Stimulated activated naive CD8-positive, alpha-beta T cell treated with anti-CD3 and anti-CD28 coated beads, Interleukin-15, amount 100 ng/mL, for 72 hours (primary cell): Measurements from ENCODE around the gene TCF25.

Experiments used
- ATAC-seq: fragments of 150-1000 bp; cut with Tn5 transposase; 2 replicates; pipeline ENCODE4 v1.10.0; 2021; ENCODE audit warnings: mild to moderate bottlenecking, moderate library complexity
- DNase-seq, 2 donors: peaks; one replicate each; pipeline ENCODE4 v3.0.0; 2021 to 2022
- H3K27ac Mint-ChIP-seq, 2 donors: one replicate each; pipeline ENCODE4 v1.8.0; 2022; ENCODE audit warnings: mild to moderate bottlenecking in 2 of 2, mixed read lengths in 2 of 2, moderate library complexity in 2 of 2
- H3K27me3 Mint-ChIP-seq: one replicate; pipeline ENCODE4 v1.8.0; 2022; ENCODE audit warnings: mixed read lengths
- H3K4me1 Mint-ChIP-seq: one replicate; pipeline ENCODE4 v1.8.0; 2022; ENCODE audit warnings: mild to moderate bottlenecking, mixed read lengths
- H3K4me3 Mint-ChIP-seq, 2 donors: one replicate each; pipeline ENCODE4 v1.8.0; 2022; ENCODE audit warnings: mild to moderate bottlenecking in 2 of 2, mixed read lengths in 2 of 2, moderate library complexity in 1 of 2
- H3K9me3 Mint-ChIP-seq, 2 donors: one replicate each; pipeline ENCODE4 v1.8.0; 2022; ENCODE audit warnings: mixed read lengths in 2 of 2

TCF25 gene

DNA sequence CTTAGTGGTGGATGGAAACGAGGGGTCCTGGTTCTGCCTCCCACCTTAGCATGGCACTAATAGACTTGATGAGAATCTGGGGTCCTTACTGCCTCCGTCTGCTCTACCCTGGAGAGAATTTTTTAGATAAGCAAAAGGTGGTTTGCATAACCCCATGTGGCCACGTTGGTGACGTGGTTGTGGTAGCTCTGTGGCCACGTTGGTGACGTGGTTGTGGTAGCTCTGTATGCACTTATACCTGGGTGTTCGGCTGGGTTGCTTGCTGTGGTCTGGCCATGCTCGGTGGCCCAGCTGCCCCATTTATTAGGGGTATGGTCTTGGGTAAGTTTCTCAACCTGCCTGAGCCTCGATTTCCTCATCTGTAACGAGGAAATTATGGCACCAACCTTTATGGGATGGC lies 32.1 kb upstream of the TCF25 start:
- H3K4me3 Mint-ChIP-seq: peak overlapping the region in 1 of 2 donors; percentile 18
- peak; percentile 91 for ATAC-seq

DNA sequence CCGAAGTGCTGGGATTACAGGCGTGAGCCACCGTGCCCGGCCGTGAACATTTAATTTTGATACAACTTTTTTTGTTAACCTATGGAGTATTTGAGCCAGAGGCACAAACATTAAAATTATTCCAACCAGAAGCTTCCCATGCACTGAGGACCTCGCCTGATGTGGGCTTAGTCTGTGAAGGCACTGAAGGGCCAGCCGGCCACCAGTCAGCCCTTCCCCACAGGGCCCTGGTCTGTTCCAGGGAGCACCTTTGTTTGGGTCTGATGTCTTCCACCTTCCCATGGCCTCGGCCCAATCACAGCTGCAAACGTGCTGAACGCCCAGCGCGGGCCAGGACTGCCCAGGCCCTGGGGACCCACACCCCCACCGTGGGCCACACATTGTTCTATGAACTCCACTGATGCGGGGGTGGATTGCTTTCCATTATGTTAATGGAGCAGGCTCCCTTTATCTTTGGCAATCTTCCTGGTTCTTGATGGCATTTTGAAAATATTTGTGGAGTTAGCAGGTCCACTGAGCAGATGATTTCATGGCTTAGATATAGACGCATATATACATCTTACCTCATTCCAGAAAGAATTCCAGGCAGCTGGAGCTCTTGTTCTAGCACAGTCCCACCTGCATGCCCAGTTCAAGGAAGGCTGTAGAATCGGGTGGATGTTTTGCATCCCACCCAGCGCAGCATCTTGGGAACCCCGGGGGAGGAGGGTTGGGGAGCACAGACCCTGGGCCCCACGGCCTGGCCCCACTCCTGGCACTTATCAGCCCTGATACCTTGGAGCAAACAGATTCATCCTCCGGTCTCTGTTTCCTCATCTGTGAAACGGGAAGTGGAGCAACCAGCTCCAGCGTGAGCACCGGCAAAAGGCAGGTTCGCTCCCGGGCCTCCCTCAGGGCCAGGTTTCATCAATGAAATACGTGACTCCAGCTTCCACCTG lies 30.7 kb upstream of the TCF25 start:
- Mint-ChIP-seq H3K27ac (no peak overlapping the region), H3K9me3 (no peaks in the 10 kb centered on the region), H3K4me1 (peaks cover 53% of the 10 kb centered on the region), H3K27me3 (no peaks in the 10 kb centered on the region), H3K4me3 (no peak overlapping the region)
- ATAC-seq (no peak), DNase-seq (no peak)

More for the DNA sequence above, 32.1 kb upstream of the TCF25 start:
- peak; percentile 78 to 79 for DNase-seq
- Mint-ChIP-seq H3K27ac (peak overlapping the region in 1 of 2 donors; percentile 59), H3K9me3 (no peaks in the 10 kb centered on the region), H3K27me3 (no peaks in the 10 kb centered on the region), H3K4me1 (peaks cover 53% of the 10 kb centered on the region)

DNA sequence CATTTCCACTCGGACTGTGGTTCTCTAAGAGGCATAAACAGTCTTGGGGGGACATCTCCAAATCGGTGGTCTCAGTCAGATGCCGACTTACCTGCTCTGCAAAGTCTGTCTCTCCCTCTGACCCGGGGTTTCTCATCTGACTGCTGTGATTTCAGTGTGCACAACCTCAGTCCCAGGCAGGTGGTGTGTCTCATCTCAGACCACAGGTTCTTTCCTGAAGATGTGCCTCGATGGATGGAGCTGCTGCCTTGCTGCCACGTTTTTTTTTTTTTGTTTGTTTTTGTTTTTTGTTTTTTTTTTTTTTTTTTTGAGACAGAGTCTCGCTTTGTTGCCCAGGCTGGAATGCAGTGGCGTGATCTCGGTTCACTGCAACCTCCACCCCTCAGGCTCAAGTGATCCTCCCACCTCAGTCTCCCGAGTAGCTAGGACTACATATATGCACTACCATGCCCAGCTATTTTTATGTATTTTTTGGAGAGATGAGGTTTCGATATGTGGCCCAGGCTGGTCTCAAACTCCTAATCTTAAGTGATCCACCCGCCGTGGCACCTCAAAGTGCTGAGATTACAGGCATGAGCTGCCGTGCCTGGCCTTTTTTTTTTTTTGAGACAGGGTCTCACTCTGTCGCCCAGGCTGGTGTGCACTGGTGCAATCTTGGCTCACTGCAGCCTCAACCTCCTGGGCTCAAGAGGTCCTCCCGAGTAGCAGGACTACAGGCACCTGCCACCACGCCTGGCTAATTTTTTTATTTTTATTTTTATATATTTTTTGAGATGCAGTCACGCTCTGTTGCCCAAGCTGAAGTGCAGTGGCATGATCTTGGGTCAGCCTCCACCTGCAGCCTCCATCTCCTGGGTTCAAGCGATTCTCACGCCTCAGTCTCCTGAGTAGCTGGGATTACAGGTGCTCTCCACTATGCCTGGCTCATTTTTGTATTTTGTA lies 29.7 kb upstream of the TCF25 start:
- Mint-ChIP-seq H3K27me3 (no peaks in the 10 kb centered on the region), H3K27ac (peak overlapping the region in 1 of 2 donors; percentile 19), H3K4me1 (peaks cover 44% of the 10 kb centered on the region), H3K4me3 (no peak overlapping the region), H3K9me3 (no peaks in the 10 kb centered on the region)
- DNase-seq: no peak
- ATAC-seq: no peak

DNA sequence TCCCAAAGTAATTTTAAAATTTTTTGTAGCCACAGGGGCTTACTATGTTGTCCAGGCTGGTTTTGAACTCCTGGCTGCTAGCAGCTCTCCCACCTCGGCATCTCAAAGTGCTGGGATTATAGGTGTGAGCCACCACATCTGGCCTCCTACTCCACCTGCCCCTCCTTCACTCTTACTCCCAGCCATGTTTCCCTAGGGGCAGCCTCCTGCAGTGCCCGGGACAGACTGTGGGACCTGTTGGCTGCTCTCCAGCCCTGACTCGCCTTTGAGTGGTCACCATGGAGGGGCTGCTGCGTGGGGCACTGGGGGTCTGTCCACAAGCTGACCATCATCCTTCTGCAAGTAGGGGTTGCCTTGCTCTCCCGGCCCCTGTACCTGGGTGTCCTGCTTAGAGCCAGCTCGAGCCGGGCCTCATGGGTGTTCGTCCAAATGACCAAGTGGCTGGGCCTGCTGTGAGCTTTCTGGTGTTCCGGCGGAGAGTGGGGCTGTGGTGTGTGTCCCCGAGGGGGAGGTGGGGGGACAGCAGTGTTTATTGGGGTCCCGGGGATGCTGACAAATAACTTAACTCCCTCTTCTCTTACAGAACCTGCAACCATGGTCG lies 28.6 kb upstream of the TCF25 start:
- no peak for DNase-seq
- Mint-ChIP-seq H3K4me1 (peaks cover 33% of the 10 kb centered on the region), H3K27ac (peak overlapping the region in 1 of 2 donors; percentile 63), H3K9me3 (no peaks in the 10 kb centered on the region), H3K27me3 (no peaks in the 10 kb centered on the region), H3K4me3 (peak overlapping the region; percentile 48 to 53)
- ATAC-seq: no peak

DNA sequence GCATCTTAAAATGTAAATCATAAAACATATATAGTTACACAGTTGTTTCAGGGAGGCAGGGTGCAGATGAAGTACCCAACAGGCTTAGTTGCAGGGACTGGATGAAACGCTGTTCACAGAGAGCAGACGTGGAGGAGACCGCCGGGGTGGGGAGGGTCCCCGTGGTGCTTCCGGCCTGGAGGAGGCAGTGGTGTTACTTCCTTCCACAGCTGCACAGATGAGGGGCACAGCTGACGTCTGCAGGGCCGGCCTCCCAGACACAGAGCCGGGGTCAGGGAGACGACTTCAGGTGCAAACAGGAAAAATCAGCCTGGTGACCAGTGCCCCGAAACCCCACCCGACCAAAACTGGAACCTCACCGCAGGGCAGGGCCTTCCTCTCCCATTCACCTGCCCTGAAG lies 28.0 kb upstream of the TCF25 start:
- DNase-seq (peak in 1 of 2 donors; percentile 42), ATAC-seq (peak; percentile 73)
- Mint-ChIP-seq H3K27ac (peak overlapping the region in 1 of 2 donors; percentile 52), H3K4me3 (peak overlapping the region; percentile 48 to 53), H3K9me3 (no peaks in the 10 kb centered on the region), H3K4me1 (peaks cover 32% of the 10 kb centered on the region), H3K27me3 (no peaks in the 10 kb centered on the region)

DNA sequence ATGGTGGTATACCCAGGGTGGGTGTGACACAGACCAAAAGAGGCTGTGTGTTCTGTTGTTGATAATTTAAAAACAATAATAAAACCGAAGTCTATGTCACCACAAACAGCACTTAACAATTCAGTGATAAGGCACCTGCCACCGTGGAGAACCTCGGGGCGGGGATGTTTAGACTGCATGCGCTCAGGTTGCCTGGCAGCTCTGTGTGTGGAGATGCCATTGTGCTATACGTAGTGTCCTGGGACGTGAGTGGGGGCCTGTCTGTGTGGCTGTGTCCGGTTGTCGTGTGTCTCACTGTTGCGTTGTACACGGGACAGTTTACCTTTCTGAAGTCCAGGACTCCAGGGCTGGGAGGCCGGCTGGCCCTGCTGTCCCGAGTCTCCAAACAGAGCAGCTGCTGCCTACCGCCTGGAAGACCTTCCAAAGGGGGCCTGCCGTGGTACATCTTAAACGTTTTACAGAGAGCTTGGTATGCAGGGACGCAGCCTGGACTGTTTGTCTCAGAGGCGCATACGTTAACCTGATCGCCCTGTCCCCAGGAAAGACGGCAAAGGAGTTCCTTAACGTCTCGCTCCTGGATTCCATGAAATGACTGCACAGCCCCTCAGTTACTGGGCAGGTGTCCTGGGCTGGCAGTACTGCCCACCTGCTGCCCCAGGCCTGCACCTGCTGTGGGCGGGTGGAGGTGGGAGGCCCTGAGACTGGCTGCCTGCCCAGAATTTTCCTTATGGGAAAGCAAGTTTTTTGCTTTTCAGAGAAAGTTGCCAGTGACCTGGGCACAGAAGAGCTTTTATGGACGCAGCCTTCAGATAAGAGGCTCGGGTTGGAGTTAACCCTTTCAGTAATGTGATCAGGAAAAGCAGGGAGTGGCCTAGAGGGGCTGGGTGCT lies 26.1 kb upstream of the TCF25 start:
- ATAC-seq (no peak), DNase-seq (no peak)
- Mint-ChIP-seq H3K4me3 (no peak overlapping the region), H3K9me3 (no peaks in the 10 kb centered on the region), H3K27ac (no peak overlapping the region), H3K4me1 (peaks cover 23% of the 10 kb centered on the region), H3K27me3 (no peaks in the 10 kb centered on the region)

DNA sequence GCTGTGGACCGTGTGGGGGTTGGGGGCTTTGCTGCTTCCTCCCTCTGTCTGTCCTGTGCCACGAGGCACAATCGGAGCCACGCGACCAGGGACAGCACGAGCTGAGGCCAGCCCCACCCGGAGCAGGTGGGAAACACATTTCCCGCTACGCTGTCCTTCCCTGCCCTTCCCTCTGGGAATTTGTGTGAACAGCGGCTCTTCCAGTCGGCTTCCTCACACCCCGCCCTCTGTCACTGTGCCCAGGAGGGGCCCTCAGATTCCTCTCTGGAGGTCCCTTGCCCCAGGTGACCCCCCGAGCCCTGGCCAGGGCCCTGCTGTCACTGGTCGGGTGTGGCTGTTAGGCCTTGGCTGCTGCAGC lies 25.5 kb upstream of the TCF25 start:
- no peaks in the 10 kb centered on the region for H3K27me3 Mint-ChIP-seq

DNA sequence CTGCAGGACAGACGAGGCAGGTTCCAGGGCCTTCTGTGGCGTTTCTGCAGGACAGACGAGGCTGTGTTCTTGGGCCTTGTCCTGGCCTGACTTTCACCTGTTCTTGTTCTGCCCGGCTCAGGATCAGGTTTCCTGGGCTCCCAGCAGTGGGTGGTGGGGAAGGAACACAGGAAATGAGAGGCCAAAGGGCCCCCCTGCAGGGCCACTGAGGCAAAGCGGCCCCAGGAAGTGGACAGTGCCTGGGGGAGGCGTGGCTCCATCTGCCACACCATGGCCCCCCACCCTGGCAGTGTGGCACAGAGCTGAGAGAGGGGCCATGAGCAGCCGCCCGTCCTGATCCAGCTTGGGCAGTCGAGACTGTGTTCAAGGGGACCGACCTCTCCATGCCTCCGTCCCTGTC lies 24.4 kb upstream of the TCF25 start:
- H3K4me3 Mint-ChIP-seq: no peak overlapping the region
- peaks cover 23% of the 10 kb centered on the region for H3K4me1 Mint-ChIP-seq
- no peak for ATAC-seq
- no peak for DNase-seq
- H3K9me3 Mint-ChIP-seq: no peaks in the 10 kb centered on the region
- H3K27me3 Mint-ChIP-seq: no peaks in the 10 kb centered on the region
- H3K27ac Mint-ChIP-seq: no peak overlapping the region

More for the DNA sequence above, 25.5 kb upstream of the TCF25 start:
- ATAC-seq (no peak), DNase-seq (no peak)
- no peak overlapping the region for H3K27ac Mint-ChIP-seq
- no peaks in the 10 kb centered on the region for H3K9me3 Mint-ChIP-seq
- peaks cover 23% of the 10 kb centered on the region for H3K4me1 Mint-ChIP-seq
- no peak overlapping the region for H3K4me3 Mint-ChIP-seq

DNA sequence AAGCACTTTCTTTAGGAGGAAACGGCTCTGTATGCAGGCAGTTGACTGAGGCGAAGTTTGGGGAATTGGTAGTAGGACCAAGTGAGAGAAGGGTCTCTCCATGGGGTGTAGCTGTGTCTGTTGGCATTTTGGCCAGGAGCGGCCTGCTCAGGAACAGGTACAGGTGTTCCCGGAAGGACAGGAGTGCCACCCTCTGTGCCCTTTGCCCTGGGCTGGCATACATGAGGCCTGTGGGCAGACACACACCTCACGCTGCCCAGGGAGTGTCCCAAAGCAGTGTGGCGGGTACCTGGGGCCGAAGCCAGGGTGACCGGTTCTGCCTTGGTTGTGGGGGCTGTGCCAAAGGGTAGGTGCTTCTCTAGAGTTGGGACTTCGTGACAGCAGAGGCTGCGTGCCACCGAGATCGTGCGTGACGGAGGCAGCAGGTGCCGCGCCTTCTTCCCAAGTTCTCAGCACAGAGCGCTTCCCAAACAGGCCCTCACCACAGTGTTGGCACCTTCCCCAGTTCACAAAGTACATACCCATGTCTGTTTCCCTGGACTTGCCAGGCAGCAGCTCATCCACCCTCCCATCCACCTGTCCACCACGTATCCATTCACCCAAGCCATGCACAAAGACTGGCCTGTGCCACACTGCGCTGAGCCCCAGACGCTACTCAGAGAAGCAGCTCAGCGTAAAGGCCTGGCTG lies 19.9 kb upstream of the TCF25 start:
- Mint-ChIP-seq H3K4me3 (no peak overlapping the region), H3K4me1 (no peaks in the 10 kb centered on the region), H3K27me3 (no peaks in the 10 kb centered on the region), H3K9me3 (no peaks in the 10 kb centered on the region), H3K27ac (no peak overlapping the region)
- DNase-seq (no peak), ATAC-seq (no peak)

DNA sequence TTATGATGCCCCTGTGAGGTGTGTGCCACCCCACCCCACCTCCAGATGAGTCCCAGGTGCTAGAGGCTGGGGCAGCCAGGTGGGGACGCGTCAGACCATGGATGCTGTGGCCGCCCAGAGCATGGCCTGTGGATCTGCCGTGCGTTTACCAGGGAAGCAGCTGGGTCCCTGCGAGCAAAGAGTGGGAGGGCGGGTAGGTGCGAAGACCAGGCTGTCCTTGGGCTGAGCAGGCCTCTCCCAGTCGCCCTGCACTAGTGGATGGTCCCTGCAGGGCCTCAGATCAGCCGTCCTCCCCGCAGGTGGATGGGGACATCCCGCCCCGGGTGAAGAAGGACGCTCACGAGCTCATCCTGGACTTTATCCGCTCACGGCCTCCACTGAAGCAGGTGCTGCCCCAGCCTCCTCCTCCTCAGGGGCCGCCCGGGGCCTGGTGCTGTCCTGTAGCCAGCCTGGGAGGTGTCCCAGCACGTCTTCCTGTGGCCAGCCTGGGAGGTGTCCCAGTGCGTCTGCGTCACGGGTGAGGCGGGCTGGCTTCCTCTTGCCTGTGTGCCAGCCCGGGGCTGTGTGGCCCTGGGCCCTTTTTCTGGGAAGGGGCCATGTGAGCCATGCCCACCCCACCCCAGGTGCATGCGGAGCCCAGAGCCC lies 18.0 kb upstream of the TCF25 start:
- H3K27me3 Mint-ChIP-seq: no peaks in the 10 kb centered on the region
- ATAC-seq (peak; percentile 35), DNase-seq (no peak)
- H3K4me3 Mint-ChIP-seq: no peak overlapping the region
- no peak overlapping the region for H3K27ac Mint-ChIP-seq
- H3K4me1 Mint-ChIP-seq: peaks cover 1% of the 10 kb centered on the region
- H3K9me3 Mint-ChIP-seq: no peaks in the 10 kb centered on the region

DNA sequence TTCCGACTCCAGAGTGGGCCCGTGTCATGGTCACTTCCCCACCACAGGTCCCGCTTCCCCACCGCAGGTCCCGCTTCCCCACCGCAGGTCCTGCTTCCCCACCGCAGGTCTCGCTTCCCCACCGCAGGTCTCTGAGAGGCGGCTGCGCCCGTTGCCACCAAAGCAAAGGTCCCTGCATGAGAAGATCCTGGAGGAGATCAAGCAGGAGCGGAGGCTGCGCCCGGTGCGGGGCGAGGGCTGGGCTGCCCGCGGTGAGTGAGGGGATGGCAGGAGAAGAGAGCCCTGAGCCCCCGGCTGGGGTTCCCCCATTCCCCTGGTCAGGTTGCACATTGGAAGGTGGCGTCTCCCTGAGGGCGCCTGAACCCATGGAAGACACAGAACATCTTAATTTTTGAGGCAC lies 17.4 kb upstream of the TCF25 start:
- no peaks in the 10 kb centered on the region for H3K9me3 Mint-ChIP-seq
- no peak overlapping the region for H3K27ac Mint-ChIP-seq
- peaks cover 7% of the 10 kb centered on the region for H3K4me1 Mint-ChIP-seq
- no peak overlapping the region for H3K4me3 Mint-ChIP-seq
- ATAC-seq (no peak), DNase-seq (no peak)
- no peaks in the 10 kb centered on the region for H3K27me3 Mint-ChIP-seq

DNA sequence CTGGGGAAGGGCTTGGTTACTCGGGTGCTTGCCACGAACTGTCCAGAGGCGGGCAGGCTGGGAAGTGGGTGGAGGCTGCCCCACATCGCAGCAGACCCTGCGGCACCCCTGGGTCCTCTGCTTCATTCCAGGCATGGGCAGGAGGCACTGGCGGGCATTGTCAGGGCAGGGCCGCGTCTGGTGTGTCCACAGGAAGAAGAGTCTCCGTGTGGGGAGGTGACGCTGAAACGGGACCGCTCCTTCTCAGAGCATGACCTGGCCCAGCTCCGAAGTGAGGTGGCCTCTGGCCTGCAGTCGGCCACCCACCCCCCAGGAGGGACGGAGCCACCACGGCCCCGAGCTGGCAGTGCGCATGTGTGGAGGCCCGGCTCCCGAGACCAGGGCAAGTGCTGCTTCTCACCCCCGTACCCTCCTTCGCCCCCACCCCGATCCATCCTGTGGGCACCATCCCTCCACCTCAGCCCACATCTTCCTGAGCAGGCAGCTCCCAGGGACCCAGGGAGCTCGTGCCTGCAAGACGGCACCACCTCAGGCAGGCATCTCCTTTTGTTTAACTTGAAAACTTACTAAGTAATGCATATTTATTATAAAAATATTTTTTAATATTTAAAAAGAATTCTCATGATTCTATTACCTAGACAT lies 14.3 kb upstream of the TCF25 start:
- Mint-ChIP-seq H3K4me3 (no peak overlapping the region), H3K27ac (no peak overlapping the region), H3K9me3 (no peaks in the 10 kb centered on the region), H3K27me3 (no peaks in the 10 kb centered on the region), H3K4me1 (peaks cover 31% of the 10 kb centered on the region)
- no peak for DNase-seq
- ATAC-seq: no peak

DNA sequence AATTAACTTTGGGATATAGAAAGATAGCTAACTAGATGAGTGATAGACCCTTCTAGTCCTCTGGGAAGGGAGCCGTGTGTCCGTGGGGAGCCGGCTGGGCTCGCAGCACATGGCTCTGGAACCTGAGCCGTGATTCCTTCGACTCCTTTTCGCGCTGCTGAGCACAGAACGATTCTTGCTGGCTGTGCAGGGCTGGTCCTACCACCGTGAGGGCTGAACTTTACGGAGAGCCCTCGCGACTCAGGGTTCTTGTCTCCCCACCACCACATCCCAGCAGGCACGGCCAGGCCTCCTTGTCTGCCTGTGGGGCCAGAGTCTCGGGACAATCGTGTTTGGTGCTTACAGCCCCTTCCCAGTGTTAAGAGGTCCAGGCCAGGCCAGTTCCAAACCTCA lies 13.8 kb upstream of the TCF25 start:
- Mint-ChIP-seq H3K9me3 (no peaks in the 10 kb centered on the region), H3K27ac (no peak overlapping the region), H3K27me3 (no peaks in the 10 kb centered on the region), H3K4me1 (peaks cover 36% of the 10 kb centered on the region), H3K4me3 (no peak overlapping the region)
- no peak for DNase-seq
- no peak for ATAC-seq
